ACC112 (cell line): ENCODE data around the gene ITGAV.

Experiments
- H2AFZ ChIP-seq: fragments of 200-600 bp; sonication (generic); one replicate; pipeline ENCODE4 v1.6.0; 2017; ENCODE audit warnings: antibody characterized with exemption, low read length; ENCODE audit not compliant: unreplicated experiment
- H3K27ac ChIP-seq: fragments of 200-600 bp; sonication (generic); 2 replicates; pipeline ENCODE4 v1.5.1; 2014; ENCODE audit warnings: low read depth, mild to moderate bottlenecking, antibody characterized with exemption, low read length, moderate library complexity
- H3K27me3 ChIP-seq: fragments of 200-600 bp; sonication (generic); 2 replicates; pipeline ENCODE4 v1.6.1; 2014; ENCODE audit warnings: mild to moderate bottlenecking, antibody characterized with exemption, low read length, moderate library complexity, mixed read lengths; ENCODE audit not compliant: insufficient read depth
- H3K36me3 ChIP-seq: fragments of 200-600 bp; sonication (generic); 2 replicates; pipeline ENCODE4 v1.6.1; 2016; ENCODE audit warnings: mild to moderate bottlenecking, antibody characterized with exemption, low read length, moderate library complexity, mixed read lengths; ENCODE audit not compliant: insufficient read depth
- H3K4me1 ChIP-seq: fragments of 200-600 bp; sonication (generic); one replicate; pipeline ENCODE4 v1.6.1; 2016; ENCODE audit warnings: low read length, mixed read lengths; ENCODE audit not compliant: insufficient read depth, unreplicated experiment, control insufficient read depth
- H3K4me3 ChIP-seq: fragments of 200-600 bp; sonication (generic); 2 replicates; pipeline ENCODE4 v1.5.1; 2014; ENCODE audit warnings: mild to moderate bottlenecking, low read depth, low read length
- H3K79me2 ChIP-seq: fragments of 200-600 bp; sonication (generic); one replicate; pipeline ENCODE4 v1.6.0; 2016; ENCODE audit warnings: low read length; ENCODE audit not compliant: control insufficient read depth, unreplicated experiment, insufficient read depth

ITGAV gene

DNA sequence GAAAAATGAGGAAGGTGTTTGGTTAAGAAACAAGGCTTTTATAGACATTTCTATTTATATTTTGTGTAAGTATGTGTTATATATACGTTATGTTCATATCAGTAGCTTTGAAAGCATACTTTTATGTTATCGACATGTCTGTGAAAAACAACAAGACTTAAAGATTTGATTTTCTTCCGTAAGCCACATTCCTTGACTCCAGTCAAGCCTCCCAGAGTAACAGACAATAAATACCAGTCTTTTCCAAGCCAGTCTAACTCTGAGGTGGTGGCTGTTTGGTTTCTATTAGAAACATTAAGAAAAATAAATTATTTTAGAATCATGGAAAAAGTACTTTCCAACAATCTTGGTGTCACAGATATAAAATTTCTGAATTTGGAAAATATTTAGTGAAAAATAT, 16.3 kb upstream of the ITGAV start:
- no peak overlapping the region for H3K4me3 ChIP-seq
- no peaks in the 10 kb centered on the region for H3K36me3 ChIP-seq
- H3K27ac ChIP-seq: no peak overlapping the region
- H3K79me2 ChIP-seq: no peaks in the 10 kb centered on the region
- peaks cover 44% of the 10 kb centered on the region for H3K4me1 ChIP-seq
- H3K27me3 ChIP-seq: no peaks in the 10 kb centered on the region
- H2AFZ ChIP-seq: no peak overlapping the region

DNA sequence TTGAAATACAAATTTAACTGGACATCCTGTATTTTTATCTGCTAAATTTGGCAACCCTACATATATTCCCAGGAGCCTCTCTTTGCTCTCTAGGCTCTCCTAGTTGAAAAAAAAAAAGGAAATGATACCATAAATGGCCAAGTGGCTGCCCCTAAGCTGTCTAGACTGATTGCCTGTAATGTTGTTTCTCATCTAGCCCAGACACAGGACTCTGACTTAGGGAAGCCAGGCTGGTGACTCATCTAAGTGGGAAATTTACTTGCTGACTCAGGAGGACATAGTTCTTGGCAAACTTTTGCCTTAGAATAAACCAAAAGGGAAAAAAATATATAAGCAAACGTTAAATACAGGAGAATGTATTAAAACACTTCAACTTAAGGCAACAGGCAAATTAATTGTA, 14.6 kb upstream of the ITGAV start:
- H2AFZ ChIP-seq: peak overlapping the region; percentile 9
- peak overlapping the region; percentile 67 for H3K27ac ChIP-seq
- H3K79me2 ChIP-seq: no peaks in the 10 kb centered on the region
- no peaks in the 10 kb centered on the region for H3K27me3 ChIP-seq
- H3K4me1 ChIP-seq: peaks cover 43% of the 10 kb centered on the region
- H3K36me3 ChIP-seq: no peaks in the 10 kb centered on the region
- H3K4me3 ChIP-seq: 0 out of 2 replicates have a peak overlapping the region, but pooled peaks have one; percentile 2

DNA sequence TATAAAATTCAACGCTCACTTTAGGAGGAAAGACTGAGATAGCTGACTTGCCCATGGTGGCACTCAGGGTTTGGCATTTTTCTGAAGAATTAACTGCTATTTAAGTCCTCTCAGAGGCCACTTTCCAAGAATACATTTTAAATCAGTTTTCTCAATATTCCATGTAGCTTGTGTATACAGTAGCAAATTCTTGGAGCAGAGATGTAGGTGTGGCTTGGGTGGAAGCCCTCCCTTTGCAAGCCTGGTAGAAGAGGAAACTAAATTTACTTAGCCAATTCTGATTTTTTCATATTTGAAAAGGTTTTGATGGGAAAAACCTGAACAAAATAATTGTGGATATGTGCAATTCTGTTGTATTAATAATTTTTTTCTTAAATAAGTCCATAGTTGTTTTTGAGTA, 14.0 kb upstream of the ITGAV start:
- peak overlapping the region; percentile 9 for H2AFZ ChIP-seq

DNA sequence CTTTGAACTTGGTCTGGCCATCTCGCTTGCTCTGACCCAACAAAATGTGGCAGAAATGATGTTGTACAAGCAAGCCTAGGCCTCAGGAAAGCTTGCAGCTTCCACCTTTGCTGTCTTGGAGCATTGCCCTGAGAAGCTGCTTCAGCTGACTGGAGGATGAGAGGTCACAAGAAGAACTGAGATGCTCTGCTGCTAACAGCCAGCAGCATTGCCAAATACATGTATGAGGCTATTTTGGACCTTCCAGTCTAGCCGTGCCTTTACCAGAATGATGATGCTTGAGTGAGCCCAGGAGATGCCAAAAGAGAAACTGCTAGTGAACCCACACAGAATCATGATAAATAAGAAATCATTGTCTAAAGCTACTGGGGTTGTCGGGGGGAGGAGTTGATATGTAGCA, 13.2 kb upstream of the ITGAV start:
- H3K27ac ChIP-seq: peak overlapping the region; percentile 67; the same call in 1 of the 2 replicates
- H3K36me3 ChIP-seq: no peaks in the 10 kb centered on the region
- no peaks in the 10 kb centered on the region for H3K27me3 ChIP-seq
- H3K4me1 ChIP-seq: peaks cover 34% of the 10 kb centered on the region
- H2AFZ ChIP-seq: no peak overlapping the region
- H3K4me3 ChIP-seq: no peak overlapping the region
- H3K79me2 ChIP-seq: no peaks in the 10 kb centered on the region

More for the DNA sequence above, 14.0 kb upstream of the ITGAV start:
- Histone ChIP-seq H3K36me3 (no peaks in the 10 kb centered on the region), H3K27ac (peak overlapping the region; percentile 67), H3K4me3 (0 out of 2 replicates have a peak overlapping the region, but pooled peaks have one; percentile 2), H3K79me2 (no peaks in the 10 kb centered on the region), H3K27me3 (no peaks in the 10 kb centered on the region), H3K4me1 (peaks cover 38% of the 10 kb centered on the region)

DNA sequence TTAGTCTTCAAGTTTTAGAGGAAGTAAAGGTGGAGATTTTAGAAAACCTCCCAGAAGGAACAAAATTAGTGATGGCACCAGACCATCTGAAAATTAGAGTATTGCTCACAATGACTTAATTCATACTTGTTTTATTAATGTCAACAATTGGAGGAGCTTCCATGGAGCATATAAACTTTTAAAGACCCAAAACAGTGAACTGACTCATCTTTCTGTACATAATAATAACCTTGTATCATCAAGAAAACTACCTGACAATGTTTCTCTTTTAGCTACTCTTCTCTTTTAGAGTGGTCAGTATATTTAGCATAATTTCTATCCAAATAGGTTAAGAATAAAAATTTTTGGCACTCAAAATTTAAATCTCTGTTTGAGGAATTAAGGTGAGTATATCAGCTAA, 7.2 kb upstream of the ITGAV start:
- no peak overlapping the region for H3K4me3 ChIP-seq
- no peaks in the 10 kb centered on the region for H3K36me3 ChIP-seq
- peaks cover 5% of the 10 kb centered on the region for H3K4me1 ChIP-seq
- H3K79me2 ChIP-seq: no peaks in the 10 kb centered on the region
- H3K27me3 ChIP-seq: no peaks in the 10 kb centered on the region
- H3K27ac ChIP-seq: no peak overlapping the region
- H2AFZ ChIP-seq: no peak overlapping the region

DNA sequence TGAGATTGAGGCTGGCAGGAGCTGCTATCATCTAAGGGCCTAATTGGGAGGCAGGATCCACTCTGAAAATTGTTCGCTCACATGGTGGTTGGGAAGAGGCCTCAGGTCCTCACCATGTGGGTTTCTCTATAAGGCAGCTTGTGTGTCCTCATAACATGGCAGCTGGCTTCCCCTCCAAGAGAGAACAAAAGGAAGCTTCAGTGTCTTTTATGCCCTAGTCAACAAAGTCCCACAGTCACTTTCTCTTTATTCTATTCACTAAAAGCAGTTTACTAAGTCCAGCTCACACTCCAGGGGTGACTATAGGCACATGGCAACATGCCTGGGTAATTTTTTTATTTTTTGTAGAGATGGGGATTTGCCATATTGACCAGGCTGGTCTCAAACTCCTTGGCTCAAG, 5.8 kb upstream of the ITGAV start:
- no peaks in the 10 kb centered on the region for H3K27me3 ChIP-seq
- H3K4me1 ChIP-seq: peaks cover 4% of the 10 kb centered on the region
- H2AFZ ChIP-seq: no peak overlapping the region
- H3K79me2 ChIP-seq: no peaks in the 10 kb centered on the region
- H3K36me3 ChIP-seq: no peaks in the 10 kb centered on the region
- no peak overlapping the region for H3K4me3 ChIP-seq
- no peak overlapping the region for H3K27ac ChIP-seq

DNA sequence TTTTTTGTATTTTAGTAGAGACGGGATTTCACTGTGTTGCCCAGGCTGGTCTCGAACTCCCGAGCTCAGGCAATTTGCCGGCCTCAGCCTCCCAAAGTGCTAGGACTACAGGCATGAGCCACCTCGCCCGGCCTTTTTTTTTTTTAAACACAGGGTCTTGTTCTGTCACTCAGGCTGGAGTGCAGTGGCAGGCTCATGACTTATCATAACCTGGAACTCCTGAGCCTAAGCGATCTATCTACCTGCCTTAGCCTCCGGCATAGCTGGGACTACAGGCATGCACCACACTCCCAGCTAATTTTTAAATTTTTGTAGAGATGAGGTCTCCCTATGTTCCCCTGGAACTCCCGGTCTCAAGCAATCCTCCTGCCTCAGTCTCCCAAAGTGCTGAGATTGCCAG, 1.4 kb upstream of the ITGAV start:
- Histone ChIP-seq H3K27ac (no peak overlapping the region), H2AFZ (no peak overlapping the region)

DNA sequence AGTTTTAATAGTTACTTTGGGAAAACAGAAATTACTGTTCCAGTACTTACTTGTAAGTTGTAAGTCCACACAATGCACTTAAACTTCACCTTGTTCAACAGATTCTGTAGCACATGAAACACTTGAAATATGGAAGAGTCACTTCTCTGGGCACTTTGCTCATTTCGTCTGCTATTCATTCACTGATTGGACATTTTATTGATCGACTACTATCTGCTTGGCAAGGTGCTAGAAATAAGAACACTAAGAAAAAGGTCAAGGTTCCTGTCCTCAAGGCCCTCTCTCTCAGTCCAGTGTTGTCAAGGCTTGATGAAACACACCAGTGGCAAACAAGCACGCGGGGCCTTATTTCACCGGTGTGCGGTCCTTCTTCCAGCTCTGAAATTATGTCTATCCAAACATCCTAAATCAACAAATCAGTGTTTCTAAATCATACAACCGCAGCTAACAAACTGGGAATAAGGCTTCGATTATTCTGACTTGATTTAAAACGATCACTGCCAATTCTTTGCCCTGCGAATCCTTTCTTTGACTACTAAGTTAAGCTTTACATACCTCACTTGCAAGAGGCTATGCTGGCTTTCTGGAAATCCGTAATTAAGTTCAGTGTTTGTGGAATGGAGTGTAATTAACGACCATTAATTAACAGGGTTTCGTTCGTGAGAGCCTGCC, 780 bp upstream of the ITGAV start:
- H3K27me3 ChIP-seq: no peaks in the 10 kb centered on the region
- H3K4me1 ChIP-seq: peaks cover 21% of the 10 kb centered on the region
- H2AFZ ChIP-seq: peak overlapping the region; percentile 96
- peak overlapping the region; percentile 83 for H3K4me3 ChIP-seq
- H3K36me3 ChIP-seq: no peaks in the 10 kb centered on the region
- peaks cover 38% of the 10 kb centered on the region for H3K79me2 ChIP-seq
- H3K27ac ChIP-seq: peak overlapping the region; percentile 84

More for the DNA sequence above, 1.4 kb upstream of the ITGAV start:
- Histone ChIP-seq H3K4me1 (peaks cover 17% of the 10 kb centered on the region), H3K4me3 (peak overlapping the region; percentile 83; the same call in 1 of the 2 replicates), H3K36me3 (no peaks in the 10 kb centered on the region), H3K27me3 (no peaks in the 10 kb centered on the region), H3K79me2 (peaks cover 33% of the 10 kb centered on the region)

DNA sequence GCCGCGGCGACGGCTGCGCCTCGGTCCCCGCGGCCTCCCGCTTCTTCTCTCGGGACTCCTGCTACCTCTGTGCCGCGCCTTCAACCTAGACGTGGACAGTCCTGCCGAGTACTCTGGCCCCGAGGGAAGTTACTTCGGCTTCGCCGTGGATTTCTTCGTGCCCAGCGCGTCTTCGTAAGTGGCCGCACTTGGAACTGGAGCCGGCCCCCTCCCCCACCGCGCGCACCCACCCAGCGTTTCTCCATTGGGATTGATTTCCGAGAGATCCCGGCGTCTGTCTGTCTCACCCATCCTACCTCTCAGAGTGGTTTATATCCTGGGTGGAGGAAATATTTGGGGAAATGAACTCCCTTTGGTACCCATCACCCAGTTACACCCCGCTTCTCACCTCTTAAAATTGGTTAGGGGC, 498 bp downstream of the ITGAV start:
- Histone ChIP-seq H3K36me3 (no peaks in the 10 kb centered on the region), H3K27ac (peak overlapping the region; percentile 84), H3K27me3 (no peaks in the 10 kb centered on the region), H3K79me2 (peaks cover 51% of the 10 kb centered on the region), H3K4me3 (peak overlapping the region; percentile 83), H2AFZ (peak overlapping the region; percentile 96), H3K4me1 (peaks cover 34% of the 10 kb centered on the region)

DNA sequence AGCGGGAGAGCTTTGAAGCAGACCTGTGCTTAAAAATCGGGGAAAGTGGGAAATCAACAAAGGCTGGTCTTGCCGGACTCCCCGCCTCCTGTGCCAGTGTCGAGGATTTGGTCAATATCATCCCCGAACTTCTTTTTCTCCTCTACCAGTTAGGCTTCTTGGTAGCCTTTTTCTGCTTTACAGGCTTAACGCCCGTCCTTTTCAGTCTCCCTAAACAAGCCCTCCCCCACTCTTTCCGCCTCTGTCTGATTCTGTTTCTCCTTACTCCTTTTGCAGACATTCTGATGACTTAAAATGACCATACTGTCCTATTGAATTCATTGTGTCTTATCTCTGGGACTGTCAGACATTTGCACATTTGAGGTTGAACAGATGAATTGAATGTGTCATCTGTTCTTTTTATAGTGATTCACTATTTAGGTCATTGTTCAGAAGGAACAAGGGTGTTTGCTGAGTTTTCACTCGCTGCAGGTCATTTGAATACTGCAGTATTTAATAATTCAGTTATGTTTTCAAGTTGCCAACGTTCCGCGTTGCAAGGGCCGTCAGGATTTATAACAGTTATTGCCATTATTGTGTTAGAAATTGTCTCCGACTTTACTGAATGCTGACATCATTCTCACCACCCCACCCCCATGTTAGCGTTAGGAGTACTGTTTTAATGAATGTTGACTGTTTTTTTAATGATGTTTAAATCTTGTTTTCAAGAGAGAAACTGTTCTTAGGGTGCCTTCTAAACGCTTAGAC, 1.1 kb downstream of the ITGAV start:
- H3K27me3 ChIP-seq: no peaks in the 10 kb centered on the region
- H3K4me1 ChIP-seq: peaks cover 39% of the 10 kb centered on the region
- peaks cover 56% of the 10 kb centered on the region for H3K79me2 ChIP-seq
- no peaks in the 10 kb centered on the region for H3K36me3 ChIP-seq
- peak overlapping the region; percentile 84 for H3K27ac ChIP-seq
- peak overlapping the region; percentile 96 for H2AFZ ChIP-seq
- peak overlapping the region; percentile 83 for H3K4me3 ChIP-seq

DNA sequence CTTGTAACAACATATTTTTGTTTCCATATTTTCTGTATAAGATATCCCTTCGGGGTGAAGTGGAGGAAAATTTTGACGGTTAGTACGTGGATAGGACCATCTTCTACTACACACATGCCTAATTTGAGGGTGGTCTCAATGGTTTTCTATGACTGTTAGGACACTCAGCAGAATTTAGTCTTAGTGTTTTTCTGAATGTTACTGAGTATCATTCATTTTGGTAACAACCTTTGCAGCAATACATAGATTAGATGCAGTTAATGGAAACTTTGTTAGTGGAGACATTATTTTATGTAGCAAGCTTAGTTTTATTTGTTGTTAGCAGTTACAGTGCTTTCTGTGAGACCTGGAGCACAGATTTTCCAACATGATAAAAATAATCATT, 1.6 kb downstream of the ITGAV start:
- peaks cover 61% of the 10 kb centered on the region for H3K79me2 ChIP-seq

More for the DNA sequence above, 1.6 kb downstream of the ITGAV start:
- H3K36me3 ChIP-seq: no peaks in the 10 kb centered on the region
- H3K27ac ChIP-seq: peak overlapping the region; percentile 84
- H2AFZ ChIP-seq: peak overlapping the region; percentile 59
- H3K27me3 ChIP-seq: no peaks in the 10 kb centered on the region
- peaks cover 39% of the 10 kb centered on the region for H3K4me1 ChIP-seq
- peak overlapping the region; percentile 83 for H3K4me3 ChIP-seq
